Peyer's patch (tissue), 4 donors: ENCODE measurements around the gene RAB1B. TPM values are rescaled to one million over a fixed set of nuclear protein-coding genes. Genes with fewer than 3 reads are reported as not detected.
A peak's percentile ranks its signal among the peaks of the same experiment; 100 is the strongest.

ENCODE experiments used
- DNase-seq, 3 donors: peaks; one replicate each; pipeline ENCODE4 v3.0.0-alpha.2; 2017 to 2019
- H3K27ac ChIP-seq, 4 donors: fragments of 200-600 bp; sonication (generic); one replicate each; pipeline ENCODE4 v1.5.1; 2016 to 2019
- H3K27me3 ChIP-seq, 2 donors: fragments of 200-600 bp; sonication (generic); one replicate each; pipeline ENCODE4 v1.5.1; 2019
- H3K36me3 ChIP-seq, 3 donors: fragments of 200-600 bp; sonication (generic); one replicate each; pipeline ENCODE4 v1.5.1; 2016 to 2019
- H3K4me1 ChIP-seq, 4 donors: fragments of 200-600 bp; sonication (generic); one replicate each; pipeline ENCODE4 v1.5.1; 2016 to 2019
- H3K4me3 ChIP-seq, 4 donors: fragments of 200-600 bp; sonication (generic); 1 replicate in 3 of 4; 2 replicates in 1 of 4; pipeline ENCODE4 v1.5.1; 2016 to 2019; ENCODE audit warnings: mild to moderate bottlenecking in 1 of 4
- H3K9me3 ChIP-seq, 4 donors: fragments of 200-600 bp; sonication (generic); one replicate each; pipeline ENCODE4 v1.5.1; 2016 to 2019; ENCODE audit warnings: mild to moderate bottlenecking in 1 of 4
- POLR2A ChIP-seq, 2 donors: fragments of 450-650 bp; IDR thresholded peaks; one replicate each; pipeline ENCODE4 v1.5.1; 2017; ENCODE audit warnings: antibody characterized with exemption in 2 of 2, mild to moderate bottlenecking in 2 of 2, moderate library complexity in 2 of 2
- total RNA-seq, 4 donors: library from RNA; depleted of rRNA; stranded (reverse); fragments of >200 nt; gene quantifications; one replicate each; pipeline ENCODE4 v1.1.0, GENCODE V29; 2016
- TF ChIP-seq, protein P1 (sequence below), 6 experiments: fragments of 450-650 bp in 4 of 6; fragments of 200-600 bp in 2 of 6; sonication (generic) in 1 of 6; IDR thresholded peaks; one replicate each; pipeline ENCODE4 v1.5.1; 2017 to 2019; ENCODE audit warnings: antibody characterized with exemption in 6 of 6, mild to moderate bottlenecking in 3 of 6, moderate library complexity in 1 of 6

The RAB1B gene
- total RNA-seq, 4 donors from 2014 or later: 80.0 to 161 (median 103) TPM

DNA sequence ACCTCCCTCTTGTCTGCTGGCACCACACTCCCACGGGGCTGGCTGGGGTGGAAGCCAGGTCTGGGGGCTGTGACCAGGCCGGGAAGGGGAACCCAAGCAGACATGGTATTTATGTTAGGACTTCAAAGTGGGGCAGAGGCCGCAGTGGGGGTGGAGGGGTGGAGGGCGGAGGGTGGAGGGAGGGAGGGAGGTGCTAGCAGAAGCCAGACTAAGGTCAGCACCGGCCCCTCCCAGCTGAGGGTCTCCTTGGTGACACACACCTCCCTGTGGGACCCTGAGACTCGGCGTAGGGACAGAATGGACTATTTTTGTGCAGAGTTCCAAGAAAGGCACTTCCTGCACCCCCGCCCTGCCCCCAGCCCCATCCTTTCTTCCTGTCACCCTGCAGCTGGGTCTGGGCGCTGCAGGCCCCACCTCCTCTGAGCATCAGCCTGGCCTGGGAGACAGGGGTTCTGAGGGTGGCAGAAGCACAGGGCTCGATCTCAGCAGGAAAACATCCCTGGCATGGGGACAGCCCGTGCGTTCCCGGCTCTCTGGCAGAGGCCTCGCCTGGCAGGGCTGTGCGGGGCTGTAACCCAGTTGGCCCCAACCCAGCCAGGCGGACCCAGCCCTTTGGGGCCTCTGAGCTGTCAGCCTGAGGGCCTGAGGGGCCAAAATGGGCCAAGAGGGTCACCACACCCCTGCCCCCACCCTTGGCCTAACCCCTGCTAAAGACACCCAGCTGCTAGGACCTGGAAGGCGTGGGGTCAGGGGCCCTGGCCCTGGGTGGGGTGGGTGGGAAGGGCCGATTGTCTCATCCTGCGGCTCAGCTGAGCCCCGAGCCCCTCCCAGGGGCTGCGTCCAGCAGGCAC lies 58.0 kb downstream of the RAB1B start:
- Histone ChIP-seq H3K27me3 (no peaks in the 10 kb centered on the region), H3K4me1 (peaks cover 0 to 27% (median 2%) of the 10 kb centered on the region in 4 donors), H3K4me3 (no peak overlapping the region), H3K36me3 (no peaks in the 10 kb centered on the region), H3K9me3 (no peaks in the 10 kb centered on the region), H3K27ac (peak overlapping the region; percentile 33 to 59 (median 54))
- no peak for DNase-seq
- TF ChIP-seq, protein P1, sequence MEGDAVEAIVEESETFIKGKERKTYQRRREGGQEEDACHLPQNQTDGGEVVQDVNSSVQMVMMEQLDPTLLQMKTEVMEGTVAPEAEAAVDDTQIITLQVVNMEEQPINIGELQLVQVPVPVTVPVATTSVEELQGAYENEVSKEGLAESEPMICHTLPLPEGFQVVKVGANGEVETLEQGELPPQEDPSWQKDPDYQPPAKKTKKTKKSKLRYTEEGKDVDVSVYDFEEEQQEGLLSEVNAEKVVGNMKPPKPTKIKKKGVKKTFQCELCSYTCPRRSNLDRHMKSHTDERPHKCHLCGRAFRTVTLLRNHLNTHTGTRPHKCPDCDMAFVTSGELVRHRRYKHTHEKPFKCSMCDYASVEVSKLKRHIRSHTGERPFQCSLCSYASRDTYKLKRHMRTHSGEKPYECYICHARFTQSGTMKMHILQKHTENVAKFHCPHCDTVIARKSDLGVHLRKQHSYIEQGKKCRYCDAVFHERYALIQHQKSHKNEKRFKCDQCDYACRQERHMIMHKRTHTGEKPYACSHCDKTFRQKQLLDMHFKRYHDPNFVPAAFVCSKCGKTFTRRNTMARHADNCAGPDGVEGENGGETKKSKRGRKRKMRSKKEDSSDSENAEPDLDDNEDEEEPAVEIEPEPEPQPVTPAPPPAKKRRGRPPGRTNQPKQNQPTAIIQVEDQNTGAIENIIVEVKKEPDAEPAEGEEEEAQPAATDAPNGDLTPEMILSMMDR (IDR thresholded peaks at IDR 0.05): no peak
- TF ChIP-seq POLR2A (IDR thresholded peaks at IDR 0.05): no peak

Other genes with a start within 250 kb of the RAB1B start
- gene CATSPER1, start 242.2 kb upstream of the RAB1B start, total RNA-seq: not detected
- not detected for gene GAL3ST3, start 219.5 kb upstream of the RAB1B start, total RNA-seq
- 100 to 1,000 TPM; 127 to 340 (median 171) TPM for gene SF3B2, start 216.3 kb upstream of the RAB1B start, total RNA-seq
- gene PACS1, start 198.4 kb upstream of the RAB1B start, total RNA-seq: 10 to 100 TPM; 10.3 to 52.0 (median 22.3) TPM
- 10 to 100 TPM in 3 of 4 donors, 1 to 10 TPM in 1; 8.3 to 28.0 (median 13.2) TPM for gene KLC2, start 10.9 kb upstream of the RAB1B start, total RNA-seq
- gene CNIH2, start 9.5 kb downstream of the RAB1B start, total RNA-seq: not detected
- gene YIF1A, start 20.5 kb downstream of the RAB1B start, total RNA-seq: 100 to 1,000 TPM in 3 of 4 donors, 10 to 100 TPM in 1; 52.0 to 132 (median 115) TPM
- under 1 TPM in 2 of 4 donors, not detected in 2; 0.27 to 0.35 TPM for gene TMEM151A, start 23.3 kb downstream of the RAB1B start, total RNA-seq
- 10 to 100 TPM in 3 of 4 donors, 1 to 10 TPM in 1; 2.9 to 44.6 (median 12.0) TPM for gene CD248, start 48.4 kb downstream of the RAB1B start, total RNA-seq
- gene RIN1, start 67.8 kb downstream of the RAB1B start, total RNA-seq: 10 to 100 TPM in 2 of 4 donors, 1 to 10 TPM in 2; 4.1 to 18.9 (median 10.8) TPM
- 10 to 100 TPM; 36.9 to 63.5 (median 50.3) TPM for gene BRMS1, start 76.5 kb downstream of the RAB1B start, total RNA-seq
- 10 to 100 TPM in 3 of 4 donors, 1 to 10 TPM in 1; 1.7 to 21.9 (median 18.8) TPM for gene B4GAT1, start 79.0 kb downstream of the RAB1B start, total RNA-seq
- 10 to 100 TPM in 3 of 4 donors, 1 to 10 TPM in 1; 7.4 to 21.6 (median 17.1) TPM for gene SLC29A2, start 103.1 kb downstream of the RAB1B start, total RNA-seq
- gene NPAS4, start 152.4 kb downstream of the RAB1B start, total RNA-seq: not detected
- gene MRPL11, start 170.2 kb downstream of the RAB1B start, total RNA-seq: 10 to 100 TPM; 24.7 to 34.9 (median 28.9) TPM
- gene PELI3, start 198.3 kb downstream of the RAB1B start, total RNA-seq: 10 to 100 TPM in 2 of 4 donors, 1 to 10 TPM in 2; 5.6 to 11.6 (median 10.0) TPM
- 10 to 100 TPM; 58.3 to 66.8 (median 63.2) TPM for gene DPP3, start 211.8 kb downstream of the RAB1B start, total RNA-seq
- 100 to 1,000 TPM in 1 of 4 donors, 10 to 100 TPM in 3; 25.6 to 167 (median 73.4) TPM for gene BBS1, start 242.0 kb downstream of the RAB1B start, total RNA-seq